GM12872 (cell line): Measurements from ENCODE around the gene AVP.

Source experiments
- TF ChIP-seq, protein P1 (sequence below): IDR thresholded peaks from 3 replicates; pipeline ENCODE4 v1.5.1; 2011; ENCODE audit warnings: low read depth, mild to moderate bottlenecking, low read length, moderate library complexity; ENCODE audit not compliant: insufficient read depth

AVP gene

DNA sequence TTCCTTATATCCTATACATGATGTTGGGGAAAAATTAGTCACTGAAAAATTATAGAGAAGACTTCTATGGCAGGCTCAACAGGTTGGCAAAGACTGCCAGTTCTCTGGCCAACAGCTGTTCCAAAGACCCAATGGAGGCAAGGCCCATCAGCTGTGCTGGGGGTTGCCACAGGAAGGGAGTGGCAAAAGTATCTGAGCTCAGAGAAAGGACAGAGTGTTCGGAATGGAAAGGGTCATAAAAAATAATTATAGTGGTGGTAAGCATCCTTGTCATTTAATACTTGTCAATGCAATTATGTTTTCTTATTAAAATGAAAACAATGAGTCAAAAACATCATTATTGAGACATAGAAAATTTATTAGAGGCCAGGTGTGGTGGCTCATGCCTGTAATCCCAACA lies 39.0 kb upstream of the AVP start:
- TF ChIP-seq, protein P1, sequence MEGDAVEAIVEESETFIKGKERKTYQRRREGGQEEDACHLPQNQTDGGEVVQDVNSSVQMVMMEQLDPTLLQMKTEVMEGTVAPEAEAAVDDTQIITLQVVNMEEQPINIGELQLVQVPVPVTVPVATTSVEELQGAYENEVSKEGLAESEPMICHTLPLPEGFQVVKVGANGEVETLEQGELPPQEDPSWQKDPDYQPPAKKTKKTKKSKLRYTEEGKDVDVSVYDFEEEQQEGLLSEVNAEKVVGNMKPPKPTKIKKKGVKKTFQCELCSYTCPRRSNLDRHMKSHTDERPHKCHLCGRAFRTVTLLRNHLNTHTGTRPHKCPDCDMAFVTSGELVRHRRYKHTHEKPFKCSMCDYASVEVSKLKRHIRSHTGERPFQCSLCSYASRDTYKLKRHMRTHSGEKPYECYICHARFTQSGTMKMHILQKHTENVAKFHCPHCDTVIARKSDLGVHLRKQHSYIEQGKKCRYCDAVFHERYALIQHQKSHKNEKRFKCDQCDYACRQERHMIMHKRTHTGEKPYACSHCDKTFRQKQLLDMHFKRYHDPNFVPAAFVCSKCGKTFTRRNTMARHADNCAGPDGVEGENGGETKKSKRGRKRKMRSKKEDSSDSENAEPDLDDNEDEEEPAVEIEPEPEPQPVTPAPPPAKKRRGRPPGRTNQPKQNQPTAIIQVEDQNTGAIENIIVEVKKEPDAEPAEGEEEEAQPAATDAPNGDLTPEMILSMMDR = no peak

DNA sequence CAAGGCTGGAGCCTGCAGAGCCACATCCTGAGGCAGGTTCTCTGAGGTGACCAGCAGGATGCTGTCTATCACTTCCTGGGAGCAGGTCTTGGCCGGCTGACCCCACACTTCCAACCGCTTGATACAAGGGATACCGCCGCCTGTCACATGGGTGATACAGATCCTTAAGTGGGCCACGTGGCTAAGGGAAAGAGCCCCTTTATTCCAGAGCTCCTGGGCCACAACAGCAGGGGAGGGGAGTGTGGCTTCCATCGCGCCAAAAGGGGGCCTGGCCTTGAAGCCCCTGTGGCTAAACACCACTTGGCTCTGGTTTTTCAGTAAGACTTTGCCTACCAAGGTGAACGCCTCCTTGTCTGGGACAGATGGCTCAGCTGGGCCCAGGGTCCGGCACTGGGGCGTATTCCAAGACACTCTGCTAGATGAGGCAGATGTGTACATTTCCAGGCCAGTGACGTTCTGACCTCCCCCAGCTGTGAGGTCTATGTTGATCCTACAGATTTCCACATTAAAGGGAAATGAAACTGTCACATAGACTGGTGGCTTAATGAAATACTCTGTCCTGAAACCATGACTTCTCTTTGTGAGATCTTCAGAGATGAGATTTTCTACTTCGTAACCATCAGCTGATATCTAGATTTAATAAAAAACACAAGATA lies 37.6 kb upstream of the AVP start:
- TF ChIP-seq, protein P1 = no peak

DNA sequence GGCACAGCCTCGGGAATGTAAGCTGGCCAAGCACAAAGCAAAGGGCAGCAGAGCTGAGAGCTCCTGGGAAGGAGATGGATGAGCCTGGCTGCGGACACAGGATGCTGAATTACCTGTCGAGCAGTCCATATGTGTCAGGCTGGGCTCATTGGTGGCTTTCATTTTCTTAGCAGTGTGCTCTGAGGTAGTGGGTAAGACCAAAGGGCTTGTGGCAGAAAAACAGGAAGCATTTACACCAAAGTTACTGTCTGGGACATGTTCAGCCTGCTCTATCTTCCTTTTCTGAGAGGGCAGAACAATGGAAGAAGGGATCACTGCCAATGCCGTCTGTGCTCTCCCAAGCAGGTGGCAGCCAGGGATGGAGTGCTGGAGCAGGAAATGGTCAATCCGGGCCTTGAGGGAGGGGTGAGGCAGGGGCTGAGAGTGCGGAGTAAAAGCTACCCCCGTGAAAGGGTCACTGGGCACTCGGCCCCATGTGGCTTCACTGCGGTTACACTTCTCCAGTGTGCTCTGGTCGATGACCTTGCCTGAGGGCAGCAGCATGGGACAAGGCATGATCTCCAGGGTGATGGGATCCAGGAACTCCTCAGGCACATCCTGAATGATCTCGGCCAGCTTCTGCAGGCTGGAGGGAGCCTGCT lies 36.9 kb upstream of the AVP start:
- TF ChIP-seq, protein P1 = no peak

DNA sequence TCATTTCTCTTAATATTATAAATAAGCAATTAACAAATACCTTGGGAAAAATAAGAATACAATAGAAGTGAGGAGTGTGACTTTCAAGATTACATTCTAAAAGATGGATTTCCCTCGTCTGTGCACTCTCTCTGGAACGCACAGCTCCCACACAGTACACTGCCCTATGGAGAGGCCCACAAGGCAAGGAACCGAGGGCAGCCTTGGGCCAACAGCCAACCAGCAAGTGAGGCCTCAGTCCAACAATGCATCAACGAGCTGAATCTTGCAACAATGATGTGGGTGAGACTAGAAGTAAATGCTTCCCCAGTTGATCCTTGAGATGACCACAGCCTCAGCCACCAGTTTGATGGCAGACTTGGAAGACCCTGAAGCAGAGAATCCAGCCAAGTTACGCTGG lies 34.5 kb upstream of the AVP start:
- TF ChIP-seq, protein P1 = no peak

DNA sequence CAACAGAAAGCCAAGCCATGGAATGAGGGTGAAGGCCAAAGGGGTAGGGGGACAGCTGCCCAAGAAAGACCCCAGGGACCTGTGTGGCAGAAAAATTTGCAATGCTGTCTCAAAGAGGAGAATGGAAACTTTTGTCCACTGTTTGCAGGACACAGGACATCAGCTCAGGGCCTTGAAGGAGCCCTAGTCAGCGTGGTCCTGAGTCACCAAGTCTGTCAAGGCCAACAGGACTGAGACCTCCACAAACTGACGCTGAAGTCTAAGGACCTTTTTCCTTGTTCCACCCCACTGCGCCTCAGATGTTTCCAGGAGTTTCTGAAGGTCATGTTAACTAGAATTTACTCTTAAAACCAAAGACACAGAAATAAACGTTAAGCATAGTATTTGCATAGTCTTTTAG lies 31.8 kb upstream of the AVP start:
- TF ChIP-seq, protein P1 = no peak

DNA sequence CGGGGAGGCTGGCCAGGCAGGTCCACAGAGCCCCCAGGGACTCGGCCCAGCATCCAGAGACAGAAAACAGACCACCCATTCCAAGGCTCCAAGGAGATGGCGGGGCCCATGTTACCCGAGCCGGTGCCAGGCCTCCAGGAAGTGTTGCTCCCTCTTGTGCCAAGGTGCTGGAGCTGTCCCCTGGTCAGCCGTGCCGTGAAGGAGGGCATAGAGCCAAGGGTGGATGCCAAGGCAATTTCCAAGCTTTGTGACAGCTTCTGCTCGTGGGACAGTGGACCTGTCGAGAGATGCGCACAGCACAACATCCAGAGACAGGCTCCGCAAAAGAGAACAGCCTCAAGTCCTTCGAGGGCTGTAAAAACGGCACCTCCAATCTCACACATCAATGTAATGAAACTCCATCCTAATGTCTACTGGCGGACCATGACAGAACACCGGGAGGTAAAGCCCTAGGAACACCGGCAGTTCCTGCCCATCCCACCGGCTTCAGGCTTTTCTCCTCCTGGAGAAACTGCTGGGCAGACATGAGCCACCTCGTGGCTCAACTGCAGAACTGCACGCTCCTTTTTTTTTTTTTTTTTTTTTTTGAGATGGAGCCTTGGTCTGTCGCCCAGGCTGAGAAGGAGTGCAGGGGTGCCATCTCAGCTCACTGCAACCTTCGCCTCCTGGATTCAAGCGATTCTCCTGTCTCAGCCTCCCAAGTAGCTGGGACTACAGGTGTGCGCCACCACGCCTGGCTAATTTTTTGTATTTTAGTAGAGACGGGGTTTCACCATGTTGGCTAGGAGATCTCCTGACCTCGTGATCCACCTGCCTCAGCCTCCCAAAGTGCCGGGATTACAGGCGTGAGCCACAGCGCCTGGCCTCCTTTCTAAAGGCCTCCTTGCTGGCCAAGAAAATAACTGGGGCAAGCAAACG lies 30.9 kb upstream of the AVP start:
- TF ChIP-seq, protein P1 = peak; percentile 76

DNA sequence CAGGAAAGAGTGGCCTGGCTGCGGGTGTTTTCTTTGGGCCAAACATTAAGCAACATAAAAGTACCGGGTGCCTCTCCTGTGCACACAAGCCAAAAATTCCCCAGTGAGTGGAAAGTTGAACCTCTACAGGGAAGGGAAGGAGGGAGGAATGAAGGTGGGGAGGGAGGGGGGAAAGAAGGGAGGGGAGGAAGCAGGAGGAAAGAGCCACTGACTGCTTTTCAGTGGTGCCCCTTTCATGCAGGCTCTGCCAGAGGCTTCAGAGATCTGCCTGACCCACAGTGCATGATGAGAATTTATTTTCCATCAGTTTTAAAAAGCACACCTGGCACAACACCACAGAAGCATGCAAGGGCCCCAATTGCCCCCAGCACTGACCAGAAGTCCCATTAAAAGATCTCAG lies 27.5 kb upstream of the AVP start:
- TF ChIP-seq, protein P1 = no peak
